Panc1 (cell line): ENCODE data around the gene HACL1.

Source experiments
- POLR2AphosphoS5 ChIP-seq: IDR thresholded peaks from 2 replicates; pipeline ENCODE4 v1.6.1; 2012; ENCODE audit warnings: mild to moderate bottlenecking, low read depth, low read length, moderate library complexity
- TF ChIP-seq, protein P1 (sequence below): fragments of 450-650 bp; IDR thresholded peaks from 2 replicates; pipeline ENCODE4 v1.5.1; 2017; ENCODE audit warnings: mild to moderate bottlenecking
- TF ChIP-seq, protein P2 (sequence below), 2 experiments: IDR thresholded peaks; 2 replicates each; pipeline ENCODE4 v1.6.1; 2011 to 2012; ENCODE audit warnings: low read depth in 2 of 2, control low read depth in 1 of 2, low read length in 1 of 2, mild to moderate bottlenecking in 1 of 2, moderate library complexity in 1 of 2; ENCODE audit not compliant: insufficient read depth in 1 of 2

DNA sequence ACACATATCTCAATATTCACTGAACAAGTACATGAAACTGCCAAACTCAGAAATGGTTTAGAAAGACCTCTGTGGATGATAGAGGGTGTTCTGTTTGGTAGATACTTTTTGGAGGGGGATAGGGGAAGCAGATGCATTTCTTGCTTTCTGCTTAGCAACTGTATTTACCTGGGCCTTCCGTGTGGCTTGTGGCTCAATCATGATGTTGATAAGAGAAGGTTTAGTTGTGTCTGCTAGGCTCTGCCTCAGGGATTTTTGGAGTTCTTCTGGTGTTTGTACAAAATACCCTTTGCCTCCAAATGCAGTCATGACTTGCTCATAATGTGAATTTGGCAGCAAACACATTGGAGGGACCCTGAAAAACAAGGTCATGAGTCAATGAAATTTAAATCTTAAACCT, 38.2 kb downstream of the HACL1 start:
- TF ChIP-seq, protein P1, sequence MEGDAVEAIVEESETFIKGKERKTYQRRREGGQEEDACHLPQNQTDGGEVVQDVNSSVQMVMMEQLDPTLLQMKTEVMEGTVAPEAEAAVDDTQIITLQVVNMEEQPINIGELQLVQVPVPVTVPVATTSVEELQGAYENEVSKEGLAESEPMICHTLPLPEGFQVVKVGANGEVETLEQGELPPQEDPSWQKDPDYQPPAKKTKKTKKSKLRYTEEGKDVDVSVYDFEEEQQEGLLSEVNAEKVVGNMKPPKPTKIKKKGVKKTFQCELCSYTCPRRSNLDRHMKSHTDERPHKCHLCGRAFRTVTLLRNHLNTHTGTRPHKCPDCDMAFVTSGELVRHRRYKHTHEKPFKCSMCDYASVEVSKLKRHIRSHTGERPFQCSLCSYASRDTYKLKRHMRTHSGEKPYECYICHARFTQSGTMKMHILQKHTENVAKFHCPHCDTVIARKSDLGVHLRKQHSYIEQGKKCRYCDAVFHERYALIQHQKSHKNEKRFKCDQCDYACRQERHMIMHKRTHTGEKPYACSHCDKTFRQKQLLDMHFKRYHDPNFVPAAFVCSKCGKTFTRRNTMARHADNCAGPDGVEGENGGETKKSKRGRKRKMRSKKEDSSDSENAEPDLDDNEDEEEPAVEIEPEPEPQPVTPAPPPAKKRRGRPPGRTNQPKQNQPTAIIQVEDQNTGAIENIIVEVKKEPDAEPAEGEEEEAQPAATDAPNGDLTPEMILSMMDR = no peak
- TF ChIP-seq POLR2AphosphoS5 = no peak
- TF ChIP-seq, protein P2, sequence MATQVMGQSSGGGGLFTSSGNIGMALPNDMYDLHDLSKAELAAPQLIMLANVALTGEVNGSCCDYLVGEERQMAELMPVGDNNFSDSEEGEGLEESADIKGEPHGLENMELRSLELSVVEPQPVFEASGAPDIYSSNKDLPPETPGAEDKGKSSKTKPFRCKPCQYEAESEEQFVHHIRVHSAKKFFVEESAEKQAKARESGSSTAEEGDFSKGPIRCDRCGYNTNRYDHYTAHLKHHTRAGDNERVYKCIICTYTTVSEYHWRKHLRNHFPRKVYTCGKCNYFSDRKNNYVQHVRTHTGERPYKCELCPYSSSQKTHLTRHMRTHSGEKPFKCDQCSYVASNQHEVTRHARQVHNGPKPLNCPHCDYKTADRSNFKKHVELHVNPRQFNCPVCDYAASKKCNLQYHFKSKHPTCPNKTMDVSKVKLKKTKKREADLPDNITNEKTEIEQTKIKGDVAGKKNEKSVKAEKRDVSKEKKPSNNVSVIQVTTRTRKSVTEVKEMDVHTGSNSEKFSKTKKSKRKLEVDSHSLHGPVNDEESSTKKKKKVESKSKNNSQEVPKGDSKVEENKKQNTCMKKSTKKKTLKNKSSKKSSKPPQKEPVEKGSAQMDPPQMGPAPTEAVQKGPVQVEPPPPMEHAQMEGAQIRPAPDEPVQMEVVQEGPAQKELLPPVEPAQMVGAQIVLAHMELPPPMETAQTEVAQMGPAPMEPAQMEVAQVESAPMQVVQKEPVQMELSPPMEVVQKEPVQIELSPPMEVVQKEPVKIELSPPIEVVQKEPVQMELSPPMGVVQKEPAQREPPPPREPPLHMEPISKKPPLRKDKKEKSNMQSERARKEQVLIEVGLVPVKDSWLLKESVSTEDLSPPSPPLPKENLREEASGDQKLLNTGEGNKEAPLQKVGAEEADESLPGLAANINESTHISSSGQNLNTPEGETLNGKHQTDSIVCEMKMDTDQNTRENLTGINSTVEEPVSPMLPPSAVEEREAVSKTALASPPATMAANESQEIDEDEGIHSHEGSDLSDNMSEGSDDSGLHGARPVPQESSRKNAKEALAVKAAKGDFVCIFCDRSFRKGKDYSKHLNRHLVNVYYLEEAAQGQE (IDR thresholded peaks at IDR 0.05; ENCODE audit: insufficient read depth in 1 of 2, low read depth in 2 of 2, low read length in 1 of 2) = no peak
